IPS-NIHi11 (cell line): ENCODE measurements around the gene DIP2C.
"Not testable (repeated sequence)": the region's sequence is repeated elsewhere in the genome, so short reads cannot be mapped to it uniquely, and the experiment has no call there.

Experiments
- DNase-seq: peaks from one replicate; pipeline ENCODE4 v3.0.0; 2012; ENCODE audit warnings: mixed read lengths, low spot score

Gene DIP2C

GRCh38 chr10:689452-690371, at the start of gene DIP2C:
TSS of gene DIP2C (minus strand) at chr10:689668. CDS start at chr10:689578, 90 bp downstream.
- peak; percentile 99 for DNase-seq

- no peak for DNase-seq
These were observed 45.0 kb upstream of the DIP2C start for GRCh38 chr10:734481-734880.

GRCh38 chr10:733086-733485, 43.6 kb upstream of the DIP2C start:
- no peak for DNase-seq

- no peak for DNase-seq
These were observed 39.7 kb upstream of the DIP2C start for GRCh38 chr10:729213-729612.

GRCh38 chr10:728603-729002, 39.1 kb upstream of the DIP2C start:
- no peak for DNase-seq

- no peak for DNase-seq
These were observed 37.8 kb upstream of the DIP2C start for GRCh38 chr10:727162-727790.

- peak; percentile 25 for DNase-seq
These were observed 36.3 kb upstream of the DIP2C start for GRCh38 chr10:725786-726185.

GRCh38 chr10:725302-725701, 35.8 kb upstream of the DIP2C start:
- DNase-seq: no peak

- DNase-seq: no peak
These were observed 34.5 kb upstream of the DIP2C start for GRCh38 chr10:723973-724372.

- DNase-seq: no peak
These were observed 33.0 kb upstream of the DIP2C start for GRCh38 chr10:722281-723060.

- no peak for DNase-seq
These were observed 28.8 kb upstream of the DIP2C start for GRCh38 chr10:718143-718700.

GRCh38 chr10:717458-717857, 28.0 kb upstream of the DIP2C start:
- DNase-seq: no peak

- no peak for DNase-seq
These were observed 27.4 kb upstream of the DIP2C start for GRCh38 chr10:716821-717220.

GRCh38 chr10:714214-714613, 24.7 kb upstream of the DIP2C start:
- DNase-seq: no peak

GRCh38 chr10:712575-712974, 23.1 kb upstream of the DIP2C start:
- no peak for DNase-seq

GRCh38 chr10:712089-712488, 22.6 kb upstream of the DIP2C start:
- DNase-seq: no peak

GRCh38 chr10:707861-708260, 18.4 kb upstream of the DIP2C start:
- no peak for DNase-seq

- no peak for DNase-seq
These were observed 18.0 kb upstream of the DIP2C start for GRCh38 chr10:707456-707855.

GRCh38 chr10:703118-703517, 13.7 kb upstream of the DIP2C start:
- DNase-seq: no peak

- DNase-seq: not testable (repeated sequence)
These were observed 10.7 kb upstream of the DIP2C start for GRCh38 chr10:700183-700582.

GRCh38 chr10:697097-697875, 7.8 kb upstream of the DIP2C start:
- peak; percentile 35 for DNase-seq

GRCh38 chr10:695396-695795, 5.9 kb upstream of the DIP2C start:
- no peak for DNase-seq
